Omental fat pad (tissue), 4 donors: ENCODE results near the gene MYO5C. TPM values are rescaled to one million over a fixed set of nuclear protein-coding genes. Genes with fewer than 3 reads are reported as not detected.

Experiments used
- ATAC-seq: fragments of 150-250 bp; one replicate; pipeline ENCODE4 v1.9.1; 2016; ENCODE audit warnings: mild to moderate bottlenecking, moderate library complexity; ENCODE audit not compliant: low FRiP score
- DNase-seq: peaks from one replicate; pipeline ENCODE4 v3.0.0-alpha.2; 2019; ENCODE audit warnings: low spot score
- CTCF ChIP-seq, 3 donors: fragments of 450-650 bp; IDR thresholded peaks; one replicate each; pipeline ENCODE4 v1.5.1; 2016 to 2017; ENCODE audit warnings: antibody characterized with exemption in 3 of 3, mild to moderate bottlenecking in 3 of 3, moderate library complexity in 2 of 3
- total RNA-seq, 4 donors: library from RNA; depleted of rRNA; stranded (reverse); fragments of >200 nt; gene quantifications; one replicate each; pipeline ENCODE4 v1.1.0, GENCODE V29; 2016

MYO5C gene
- total RNA-seq, 4 donors from 2014 or later, result 7.7 to 58.3 (median 15.5) TPM

GRCh38 chr15:52306270-52306669 lies 10.7 kb upstream of the MYO5C start:
- no peak for ATAC-seq
- no peak for DNase-seq
- no peak for TF ChIP-seq CTCF (IDR thresholded peaks at IDR 0.05)

- DNase-seq (no peak), ATAC-seq (no peak)
- no peak for TF ChIP-seq CTCF (IDR thresholded peaks at IDR 0.05)
These were observed 7.6 kb upstream of the MYO5C start for GRCh38 chr15:52303093-52303772.

DNA sequence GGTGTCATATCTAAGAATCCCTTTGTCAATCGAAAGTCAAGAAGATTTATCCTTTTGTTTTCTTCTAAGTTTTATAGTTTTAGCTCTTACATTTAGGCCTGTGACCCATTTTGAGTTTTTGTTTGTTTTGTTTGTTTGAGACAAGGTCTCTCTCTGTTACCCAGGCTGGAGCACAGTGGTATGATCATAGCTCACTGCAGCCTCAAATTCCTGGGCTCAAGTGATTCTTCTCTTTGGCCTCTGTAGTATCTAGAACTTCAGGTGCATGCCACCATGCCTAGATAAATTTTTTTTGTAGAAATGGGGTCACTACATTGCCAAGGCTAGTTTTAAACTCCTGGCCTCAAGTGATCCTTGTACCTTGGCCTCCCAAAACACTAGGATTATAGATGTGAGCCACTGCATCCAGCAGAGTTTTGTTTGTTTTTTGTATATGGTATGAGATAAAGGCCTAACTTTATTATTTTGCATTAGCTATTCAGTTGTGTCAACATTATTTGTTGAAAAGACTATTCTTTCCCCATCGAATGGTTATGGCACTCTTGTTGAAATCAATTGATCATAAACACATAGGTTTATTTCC lies 5.8 kb upstream of the MYO5C start:
- no peak for TF ChIP-seq CTCF (IDR thresholded peaks at IDR 0.05)
- ATAC-seq (no peak), DNase-seq (no peak)

DNA sequence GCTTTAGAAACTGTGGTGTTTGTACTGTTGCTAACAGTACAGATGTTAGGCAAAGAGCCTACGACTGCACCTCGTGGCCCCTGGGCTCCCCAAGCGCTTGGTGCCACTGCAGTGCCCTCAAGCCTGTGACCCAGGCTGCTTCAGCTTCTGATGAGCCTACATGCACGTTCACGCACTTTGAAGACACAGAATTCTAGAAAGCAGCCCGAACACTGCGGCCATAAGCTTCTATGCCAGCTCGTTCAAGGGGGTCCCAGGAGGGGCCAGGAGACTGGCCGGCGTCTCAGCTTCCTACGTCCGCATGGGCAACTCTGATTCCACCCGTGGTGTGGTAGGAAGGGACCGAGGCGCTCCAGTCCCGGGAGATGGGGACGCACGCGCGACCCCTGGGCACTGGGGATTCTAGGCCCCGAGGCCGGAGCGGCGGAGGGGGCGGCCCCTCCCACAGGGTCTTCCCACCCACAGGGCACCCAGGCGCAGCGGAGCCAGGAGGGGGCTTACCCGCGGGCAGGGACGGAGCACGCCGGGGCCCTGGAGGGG lies 653 bp downstream of the MYO5C start:
- no peak for TF ChIP-seq CTCF (IDR thresholded peaks at IDR 0.05)
- ATAC-seq, result peak; percentile 33
- no peak for DNase-seq

- DNase-seq, result no peak
- no peak for TF ChIP-seq CTCF (IDR thresholded peaks at IDR 0.05)
- no peak for ATAC-seq
These were observed 2.7 kb downstream of the MYO5C start for GRCh38 chr15:52292780-52293392.

GRCh38 chr15:52291204-52291603 lies 4.4 kb downstream of the MYO5C start:
- no peak for ATAC-seq
- no peak for TF ChIP-seq CTCF (IDR thresholded peaks at IDR 0.05)
- DNase-seq, result no peak
